ENCODE data around the gene ARPC2.
"Not testable (repeated sequence)": the region's sequence is repeated elsewhere in the genome, so short reads cannot be mapped to it uniquely, and the experiment has no call there.

The ARPC2 gene

GRCh38 chr2:218272531-218273212 lies 55.7 kb downstream of the ARPC2 start:
- Histone ChIP-seq H2AFZ (ENCODE audit: low read depth) (no peak overlapping the region), H3K4me1 (ENCODE audit: low read depth, poor library complexity, severe bottlenecking) (peaks cover 25% of the 10 kb centered on the region), H3K27ac (no peak overlapping the region), H3K9ac (no peak overlapping the region), H4K20me1 (ENCODE audit: insufficient read depth) (no peaks in the 10 kb centered on the region), H3K4me2 (no peak overlapping the region; the same call in 1 of the 2 replicates), H3K79me2 (ENCODE audit: insufficient read depth, low read depth) (peaks cover 24% of the 10 kb centered on the region; the same call in 1 of the 2 replicates), H3K36me3 (ENCODE audit: insufficient read depth) (no peaks in the 10 kb centered on the region), H3K4me3 (IDR thresholded peaks at IDR 0.05; ENCODE audit: insufficient read depth, low read depth, low read length) (no peak overlapping the region), H3K27me3 (ENCODE audit: insufficient read depth, low read depth) (no peaks in the 10 kb centered on the region)
- TF ChIP-seq CTCF (conservative IDR thresholded peaks at IDR 0.05; ENCODE audit: low read depth, low read length): peak; percentile 78

- not testable (repeated sequence) for H3K36me3 ChIP-seq (ENCODE audit: insufficient read depth); H3K4me2 ChIP-seq; H2AFZ ChIP-seq (ENCODE audit: low read depth); H4K20me1 ChIP-seq (ENCODE audit: insufficient read depth); H3K9ac ChIP-seq; H3K27ac ChIP-seq; H3K4me3 ChIP-seq (IDR thresholded peaks at IDR 0.05; ENCODE audit: insufficient read depth, low read depth, low read length); H3K27me3 ChIP-seq (ENCODE audit: insufficient read depth, low read depth)
- peaks cover 25% of the 10 kb centered on the region for H3K4me1 ChIP-seq (ENCODE audit: low read depth, poor library complexity, severe bottlenecking)
- H3K79me2 ChIP-seq (ENCODE audit: insufficient read depth, low read depth): peaks cover 24% of the 10 kb centered on the region; the same call in 1 of the 2 replicates
Observed at GRCh38 chr2:218273214-218273907, 56.4 kb downstream of the ARPC2 start.

GRCh38 chr2:218273908-218274249 lies 56.9 kb downstream of the ARPC2 start:
- no peak for TF ChIP-seq CTCF (conservative IDR thresholded peaks at IDR 0.05; ENCODE audit: low read depth, low read length)
- peaks cover 22% of the 10 kb centered on the region; the same call in 1 of the 2 replicates for H3K79me2 ChIP-seq (ENCODE audit: insufficient read depth, low read depth)
- no peak overlapping the region for H3K4me3 ChIP-seq (IDR thresholded peaks at IDR 0.05; ENCODE audit: insufficient read depth, low read depth, low read length)
- no peak overlapping the region for H3K27ac ChIP-seq
- no peaks in the 10 kb centered on the region for H3K36me3 ChIP-seq (ENCODE audit: insufficient read depth)
- H3K4me1 ChIP-seq (ENCODE audit: low read depth, poor library complexity, severe bottlenecking): peaks cover 23% of the 10 kb centered on the region
- no peak overlapping the region for H2AFZ ChIP-seq (ENCODE audit: low read depth)
- no peak overlapping the region for H3K9ac ChIP-seq
- H3K4me2 ChIP-seq: no peak overlapping the region
- no peaks in the 10 kb centered on the region for H4K20me1 ChIP-seq (ENCODE audit: insufficient read depth)
- H3K27me3 ChIP-seq (ENCODE audit: insufficient read depth, low read depth): no peaks in the 10 kb centered on the region

GRCh38 chr2:218274586-218274985 lies 57.6 kb downstream of the ARPC2 start:
- TF ChIP-seq CTCF (conservative IDR thresholded peaks at IDR 0.05; ENCODE audit: low read depth, low read length): no peak
- H4K20me1 ChIP-seq (ENCODE audit: insufficient read depth): no peaks in the 10 kb centered on the region

More at GRCh38 chr2:218274586-218274985, 57.6 kb downstream of the ARPC2 start:
- Histone ChIP-seq H3K79me2 (ENCODE audit: insufficient read depth, low read depth) (peaks cover 15% of the 10 kb centered on the region; the same call in 1 of the 2 replicates), H3K4me1 (ENCODE audit: low read depth, poor library complexity, severe bottlenecking) (peaks cover 20% of the 10 kb centered on the region), H2AFZ (ENCODE audit: low read depth) (no peak overlapping the region), H3K4me3 (IDR thresholded peaks at IDR 0.05; ENCODE audit: insufficient read depth, low read depth, low read length) (no peak overlapping the region), H3K36me3 (ENCODE audit: insufficient read depth) (no peaks in the 10 kb centered on the region), H3K27ac (no peak overlapping the region), H3K9ac (no peak overlapping the region), H3K4me2 (no peak overlapping the region), H3K27me3 (ENCODE audit: insufficient read depth, low read depth) (no peaks in the 10 kb centered on the region)
